Measurements from ENCODE around the gene DIABLO.
"Not testable (repeated sequence)": the region's sequence is repeated elsewhere in the genome, so short reads cannot be mapped to it uniquely, and the experiment has no call there.

- TF ChIP-seq CTCF (IDR thresholded peaks at IDR 0.05); POLR2A (IDR thresholded peaks at IDR 0.05); POLR2AphosphoS5 (IDR thresholded peaks at IDR 0.05; ENCODE audit: insufficient read depth in 1 of 2, low read depth in 1 of 2): not testable (repeated sequence)
Measured at GRCh38 chr12:122258462-122258861, 32.6 kb upstream of the DIABLO start.

Data from vagina (tissue), 2 donors.